HCT116 (cell line): Measurements from ENCODE around the gene SZRD1. TPM values are rescaled to one million over a fixed set of nuclear protein-coding genes. Genes with fewer than 3 reads are reported as not detected.
A peak's percentile ranks its signal among the peaks of the same experiment; 100 is the strongest.

ENCODE experiments used
- ATAC-seq: fragments of 200-7000 bp; cut with Tn5 transposase; 2 replicates; pipeline ENCODE4 v1.9.1; 2020; ENCODE audit warnings: mild to moderate bottlenecking, moderate library complexity
- BruUV-seq: library from RNA; stranded (reverse); fragments of 400-500 nt; replicated peaks from 2 replicates; lab custom pipeline; 2021; lab: Mats Ljungman, UMichigan
- CTCF ChIA-PET: fragments of 300-600 bp; sonication (Branson Sonifier 250); formaldehyde crosslinking; loops from one replicate; lab custom pipeline; 2021; ENCODE audit warnings: antibody characterized with exemption; lab: Charles Lee
- POLR2A ChIA-PET: fragments of 300-600, 350-600 bp; sonication (Branson Sonifier 250); formaldehyde crosslinking; loops from one replicate; lab custom pipeline; 2021; ENCODE audit warnings: antibody characterized with exemption; lab: Charles Lee
- RAD21 ChIA-PET, 2 experiments: fragments of 300-600 bp; sonication (Branson Sonifier 250); formaldehyde crosslinking; loops; one replicate each; lab custom pipeline; 2023; ENCODE audit warnings: low total read pairs in 2 of 2; ENCODE audit not compliant: uncharacterized antibody in 2 of 2, unreplicated experiment in 2 of 2, low non-redundant PET in 1 of 2; lab: Charles Lee
- DNase-seq: peaks from one replicate; pipeline ENCODE4 v3.0.0-alpha.2; 2010; ENCODE audit warnings: low read depth, low spot score
- H2AFZ ChIP-seq: fragments of 200-600 bp; shearing (Covaris generic), sonication (generic); 2 replicates; pipeline ENCODE4 v1.6.1; 2017; ENCODE audit warnings: low read depth, mixed run types, mixed read lengths, antibody characterized with exemption, low read length; ENCODE audit not compliant: poor library complexity, severe bottlenecking
- H3K27ac ChIP-seq: 2 replicates; pipeline ENCODE4 v1.5.1; 2012; ENCODE audit warnings: low read depth, low read length
- H3K27me3 ChIP-seq: fragments of 200-600 bp; sonication (generic); 2 replicates; pipeline ENCODE4 v1.6.1; 2016; ENCODE audit warnings: mixed run types, low read length, mixed read lengths; ENCODE audit not compliant: insufficient read depth
- H3K36me3 ChIP-seq, 2 experiments: fragments of 200-500 bp in 1 of 2; fragments of 200-600 bp in 1 of 2; sonication (Bioruptor generic) in 1 of 2; sonication (generic) in 1 of 2; 2 replicates each; pipeline versions ENCODE4 v1.5.1 to v1.6.1; 2014 to 2016; ENCODE audit warnings: low read length in 2 of 2, inconsistent platforms in 1 of 2, mixed read lengths in 1 of 2, mixed run types in 1 of 2; ENCODE audit not compliant: insufficient read depth in 2 of 2, control insufficient read depth in 1 of 2
- H3K4me1 ChIP-seq, 2 experiments: fragments of 200-600 bp in 1 of 2; sonication (generic) in 1 of 2; 2 replicates each; pipeline versions ENCODE4 v1.5.1 to v1.6.1; 2012 to 2017; ENCODE audit warnings: low read length in 2 of 2, inconsistent platforms in 1 of 2, mild to moderate bottlenecking in 1 of 2, mixed read lengths in 1 of 2, mixed run types in 1 of 2, moderate library complexity in 1 of 2; ENCODE audit not compliant: insufficient read depth in 2 of 2, control insufficient read depth in 1 of 2
- H3K4me2 ChIP-seq: fragments of 200-600 bp; sonication (generic); 2 replicates; pipeline ENCODE4 v1.6.1; 2017; ENCODE audit warnings: mixed run types, low read length, mixed read lengths
- H3K4me3 ChIP-seq, 2 experiments: fragments of 200-600 bp in 1 of 2; sonication (generic) in 1 of 2; replicated peaks in 1 of 2; 2 replicates each; pipeline ENCODE4 v1.5.1; 2011 to 2016; ENCODE audit warnings: low read length in 2 of 2, control low read depth in 1 of 2, low read depth in 1 of 2, mild to moderate bottlenecking in 1 of 2, mixed read lengths in 1 of 2, mixed run types in 1 of 2
- H3K79me2 ChIP-seq: fragments of 200-600 bp; sonication (generic); 2 replicates; pipeline ENCODE4 v1.6.1; 2017; ENCODE audit warnings: mild to moderate bottlenecking, mixed run types, low read length, moderate library complexity, mixed read lengths; ENCODE audit not compliant: insufficient read depth
- H3K9ac ChIP-seq: fragments of 200-600 bp; sonication (generic); 2 replicates; pipeline ENCODE4 v1.6.1; 2016; ENCODE audit warnings: low read length, mixed read lengths
- H3K9me2 ChIP-seq: fragments of 200-600 bp; sonication (generic), shearing (Covaris generic); 2 replicates; pipeline ENCODE4 v1.6.1; 2017; ENCODE audit warnings: mixed run types, mild to moderate bottlenecking, moderate library complexity; ENCODE audit not compliant: insufficient read depth
- H3K9me3 ChIP-seq, 2 experiments: fragments of 200-500 bp in 1 of 2; fragments of 200-600 bp in 1 of 2; sonication (Bioruptor generic) in 1 of 2; sonication (generic) in 1 of 2; 2 replicates each; pipeline ENCODE4 v1.6.1; 2014 to 2017; ENCODE audit warnings: low read length in 2 of 2, mixed read lengths in 2 of 2, inconsistent platforms in 1 of 2, low read depth in 1 of 2, mild to moderate bottlenecking in 1 of 2, mixed run types in 1 of 2, moderate library complexity in 1 of 2; ENCODE audit not compliant: control insufficient read depth in 1 of 2, insufficient read depth in 1 of 2
- H4K20me1 ChIP-seq: fragments of 200-600 bp; sonication (generic), shearing (Covaris generic); 2 replicates; pipeline ENCODE4 v1.6.1; 2017; ENCODE audit warnings: mixed run types, mild to moderate bottlenecking, moderate library complexity; ENCODE audit not compliant: insufficient read depth
- CEBPB ChIP-seq: IDR thresholded peaks from 2 replicates; pipeline ENCODE4 v1.6.1; 2012; ENCODE audit warnings: low read depth
- EGR1 ChIP-seq: IDR thresholded peaks from 2 replicates; pipeline ENCODE4 v1.6.1; 2012; ENCODE audit warnings: low read depth
- ELF1 ChIP-seq: IDR thresholded peaks from 2 replicates; pipeline ENCODE4 v1.6.1; 2012; ENCODE audit warnings: low read depth, borderline replicate concordance
- EZH2 ChIP-seq: fragments of 200-600 bp; sonication (generic); IDR thresholded peaks from 2 replicates; pipeline ENCODE4 v1.6.1; 2017; ENCODE audit warnings: antibody characterized with exemption, mixed run types
- EZH2phosphoT487 ChIP-seq: fragments of 200-600 bp; IDR thresholded peaks from 2 replicates; pipeline ENCODE4 v1.6.1; 2018; ENCODE audit warnings: antibody characterized with exemption, borderline replicate concordance
- FOSL1 ChIP-seq: IDR thresholded peaks from 2 replicates; pipeline ENCODE4 v1.6.1; 2012; ENCODE audit warnings: low read depth
- POLR2AphosphoS5 ChIP-seq: IDR thresholded peaks from 2 replicates; pipeline ENCODE4 v1.6.1; 2011; ENCODE audit warnings: mild to moderate bottlenecking, low read depth, low read length, moderate library complexity
- SIN3A ChIP-seq: IDR thresholded peaks from 2 replicates; pipeline ENCODE4 v1.6.1; 2012; ENCODE audit warnings: low read depth
- SP1 ChIP-seq: IDR thresholded peaks from 2 replicates; pipeline ENCODE4 v1.6.1; 2012; ENCODE audit warnings: low read depth
- TCF7L2 ChIP-seq: IDR thresholded peaks from 2 replicates; pipeline ENCODE4 v1.7.0; 2011; ENCODE audit warnings: borderline replicate concordance, inconsistent platforms; ENCODE audit not compliant: insufficient read depth, insufficient read length; ENCODE audit errors: extremely low read depth
- ZFX ChIP-seq: fragments of 450-650 bp; IDR thresholded peaks from 2 replicates; pipeline ENCODE4 v1.6.1; 2017
- ZNF274 ChIP-seq: fragments of 200-500 bp; sonication (Bioruptor generic); IDR thresholded peaks from 2 replicates; pipeline ENCODE4 v1.6.1; 2014; ENCODE audit warnings: mild to moderate bottlenecking, low read depth, low read length, inconsistent platforms
- intact Hi-C: fragments of 100-400 bp; cut with micrococcal nuclease; formaldehyde crosslinking; loops from 2 replicates; pipeline ENCODE4 v1.10.0; 2022
- total RNA-seq: library from RNA; stranded (reverse); gene quantifications from one replicate; pipeline ENCODE4 v1.2.1, GENCODE V29; 2021; ENCODE audit not compliant: unreplicated experiment
- TF ChIP-seq, protein P1 (sequence below): IDR thresholded peaks from 2 replicates; pipeline ENCODE4 v1.6.1; 2012

Gene SZRD1
- total RNA-seq, 1 experiment from 2014 or later = 141 TPM

GRCh38 chr1:16383888-16384287 lies 16.8 kb downstream of the SZRD1 start:
- no peak overlapping the region for H3K9ac ChIP-seq
- H3K27me3 ChIP-seq = no peaks in the 10 kb centered on the region
- H4K20me1 ChIP-seq = peaks cover 17% of the 10 kb centered on the region; the same call in 1 of the 2 replicates
- H3K36me3 ChIP-seq = 0 out of 4 replicates have a peak, but pooled peaks cover 0 to 4% of the 10 kb centered on the region in 2 experiments
- RAD21 ChIA-PET = no interaction called here
- H3K4me3 ChIP-seq = no peak overlapping the region
- intact Hi-C loops = no loop called here
- H3K4me2 ChIP-seq = no peak overlapping the region
- peaks cover 100% of the 10 kb centered on the region for H3K79me2 ChIP-seq
- no peak overlapping the region for H2AFZ ChIP-seq
- DNase-seq = no peak
- no peak for ATAC-seq
- H3K27ac ChIP-seq = no peak overlapping the region
- H3K9me2 ChIP-seq = no peaks in the 10 kb centered on the region
- no TSS peak for BruUV-seq
- CTCF ChIA-PET = no interaction called here
- no peaks in the 10 kb centered on the region for H3K9me3 ChIP-seq
- H3K4me1 ChIP-seq = peaks cover 31 to 60% of the 10 kb centered on the region in 2 experiments
- no peak for TF ChIP-seq EZH2phosphoT487
- POLR2A ChIA-PET = no interaction called here

DNA sequence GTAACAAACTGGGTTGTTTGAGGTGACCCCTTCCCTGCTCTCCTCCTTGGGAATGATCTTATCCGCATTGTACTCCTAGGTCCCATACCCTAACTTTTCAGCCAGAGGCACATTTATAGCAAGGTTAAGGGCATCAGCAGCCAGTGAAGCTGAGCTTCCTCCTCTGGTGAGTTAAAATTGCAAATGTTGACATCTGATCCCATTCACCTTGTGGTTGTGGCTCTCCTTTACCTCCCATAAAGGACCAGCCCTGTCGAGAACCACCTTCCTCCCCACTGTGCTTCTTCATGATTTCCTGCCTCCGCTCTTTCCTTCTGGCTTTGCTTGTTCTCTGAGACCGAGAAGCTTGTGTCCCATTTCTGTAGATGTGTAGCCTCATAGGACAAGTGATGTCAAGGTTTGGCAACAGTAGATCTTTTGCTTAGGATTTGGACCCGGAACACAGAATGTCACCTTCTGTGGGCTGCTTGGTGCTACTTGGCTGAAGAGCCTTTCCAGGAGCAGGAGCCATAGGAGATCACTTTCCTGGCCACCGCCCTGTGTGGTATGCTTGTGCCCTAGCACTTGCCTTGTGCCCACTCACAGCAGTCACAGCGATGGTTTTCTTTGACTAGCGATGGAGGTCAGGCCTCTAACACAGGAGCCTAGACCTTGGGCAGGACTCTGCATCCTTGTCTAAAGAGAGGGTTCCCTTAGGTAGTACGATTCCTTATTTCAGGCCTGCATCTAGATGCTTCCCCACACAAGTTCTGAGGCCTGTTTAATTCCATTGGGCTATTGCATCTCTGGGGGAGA lies 18.8 kb downstream of the SZRD1 start:
- ChIA-PET POLR2A (no interaction called here), RAD21 (interaction anchor here in 1 of 2 experiments (0.7 kb wide), 1 partner anchor 39 kb away, joined by 3 read pairs; no protein-coding TSS in a partner anchor), CTCF (no interaction called here)
- TF ChIP-seq, protein P1, sequence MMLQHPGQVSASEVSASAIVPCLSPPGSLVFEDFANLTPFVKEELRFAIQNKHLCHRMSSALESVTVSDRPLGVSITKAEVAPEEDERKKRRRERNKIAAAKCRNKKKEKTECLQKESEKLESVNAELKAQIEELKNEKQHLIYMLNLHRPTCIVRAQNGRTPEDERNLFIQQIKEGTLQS = no peak
- no peak for TF ChIP-seq SIN3A
- TF ChIP-seq EZH2 = no peak
- no peak for TF ChIP-seq CEBPB
- TF ChIP-seq ZFX = no peak
- no peak for TF ChIP-seq EGR1
- TF ChIP-seq ELF1 = no peak
- TF ChIP-seq ZNF274 = no peak
- TF ChIP-seq SP1 = no peak
- no peak for TF ChIP-seq POLR2AphosphoS5
- no peak for TF ChIP-seq TCF7L2
- no peak for TF ChIP-seq FOSL1
- peaks cover 28% of the 10 kb centered on the region for H4K20me1 ChIP-seq
- no peak overlapping the region for H3K9ac ChIP-seq
- H3K27ac ChIP-seq = peak overlapping the region; percentile 30
- peaks cover 0 to 3% of the 10 kb centered on the region in 2 experiments; a peak in 1 of 4 replicates for H3K36me3 ChIP-seq
- no peaks in the 10 kb centered on the region for H3K9me2 ChIP-seq
- BruUV-seq = no TSS peak
- intact Hi-C loops = no loop called here
- no peaks in the 10 kb centered on the region for H3K9me3 ChIP-seq
- no peaks in the 10 kb centered on the region for H3K27me3 ChIP-seq
- peaks cover 31 to 60% of the 10 kb centered on the region in 2 experiments for H3K4me1 ChIP-seq
- H3K4me3 ChIP-seq = no peak overlapping the region
- H3K4me2 ChIP-seq = peak overlapping the region; percentile 46
- no peak overlapping the region for H2AFZ ChIP-seq
- peaks cover 98% of the 10 kb centered on the region for H3K79me2 ChIP-seq
- DNase-seq (no peak), ATAC-seq (peak; percentile 49)
